ENCODE data around the gene PRKAG2.
"Not testable (repeated sequence)": the region's sequence is repeated elsewhere in the genome, so short reads cannot be mapped to it uniquely, and the experiment has no call there.

The PRKAG2 gene

GRCh38 chr7:151782256-151782597 lies 94.7 kb downstream of the PRKAG2 start:
- not testable (repeated sequence) for DNase-seq

GRCh38 chr7:151781161-151781845 lies 95.6 kb downstream of the PRKAG2 start:
- no peak for DNase-seq

GRCh38 chr7:151780631-151781030 lies 96.3 kb downstream of the PRKAG2 start:
- DNase-seq: no peak

- no peak for DNase-seq
Measured at GRCh38 chr7:151779678-151780077, 97.2 kb downstream of the PRKAG2 start.

- DNase-seq: no peak
Measured at GRCh38 chr7:151779255-151779654, 97.7 kb downstream of the PRKAG2 start.

- no peak for DNase-seq
Measured at GRCh38 chr7:151777908-151778670, 98.8 kb downstream of the PRKAG2 start.

- no peak for DNase-seq
Measured at GRCh38 chr7:151777495-151777880, 99.4 kb downstream of the PRKAG2 start.

GRCh38 chr7:151776876-151777494 lies 99.9 kb downstream of the PRKAG2 start:
- DNase-seq: no peak

GRCh38 chr7:151776446-151776845 lies 100.5 kb downstream of the PRKAG2 start:
- no peak for DNase-seq

GRCh38 chr7:151775547-151776443 lies 101.1 kb downstream of the PRKAG2 start:
- DNase-seq: no peak

- no peak for DNase-seq
Measured at GRCh38 chr7:151774951-151775350, 102.0 kb downstream of the PRKAG2 start.

GRCh38 chr7:151773797-151774196 lies 103.1 kb downstream of the PRKAG2 start:
- DNase-seq: no peak

- DNase-seq: no peak
Measured at GRCh38 chr7:151770232-151770631, 106.7 kb downstream of the PRKAG2 start.

GRCh38 chr7:151769188-151769821 lies 107.6 kb downstream of the PRKAG2 start:
- DNase-seq: no peak

- no peak for DNase-seq
Measured at GRCh38 chr7:151768805-151769187, 108.1 kb downstream of the PRKAG2 start.

- DNase-seq: no peak
Measured at GRCh38 chr7:151767557-151767956, 109.4 kb downstream of the PRKAG2 start.

- no peak for DNase-seq
Measured at GRCh38 chr7:151764056-151764920, 112.6 kb downstream of the PRKAG2 start.

GRCh38 chr7:151763420-151763984 lies 113.4 kb downstream of the PRKAG2 start:
- DNase-seq: no peak

GRCh38 chr7:151762583-151763245 lies 114.2 kb downstream of the PRKAG2 start:
- DNase-seq: no peak

- no peak for DNase-seq
Measured at GRCh38 chr7:151761957-151762356, 115.0 kb downstream of the PRKAG2 start.

- DNase-seq: no peak
Measured at GRCh38 chr7:151761231-151761630, 115.7 kb downstream of the PRKAG2 start.

All from right forelimb (tissue), 1 donor.